ENCODE data around the gene CHRNA1. TPM values are rescaled to one million over a fixed set of nuclear protein-coding genes. Genes with fewer than 3 reads are reported as not detected.

The CHRNA1 gene
- polyA plus RNA-seq, 1 of the 3 experiments (the other 2 are of a cell fraction) = 0.02 TPM

DNA sequence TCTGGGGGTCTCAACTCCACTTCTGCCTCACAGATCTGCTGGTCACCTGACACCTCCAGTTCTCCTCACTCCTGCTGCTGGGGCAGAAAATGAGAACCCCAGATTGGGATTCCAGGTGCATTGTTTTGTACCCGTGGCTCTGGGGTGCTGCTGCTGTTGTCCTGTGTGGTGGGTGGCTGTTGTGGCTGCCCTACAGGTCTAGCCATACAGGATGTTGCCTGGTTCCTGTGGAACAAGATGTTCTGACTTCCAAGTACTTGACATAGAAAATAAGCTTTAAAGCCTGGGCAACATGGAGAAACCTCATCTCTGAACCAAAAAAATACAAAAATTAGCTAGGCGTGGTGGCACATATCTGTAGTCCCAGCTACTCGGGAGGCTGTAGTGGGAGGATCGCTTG lies 38.1 kb downstream of the CHRNA1 start:
- Histone ChIP-seq H3K9me3 (no peaks in the 10 kb centered on the region), H3K36me3 (replicated peaks in 1 of 2; ENCODE audit: control insufficient read depth in 1 of 2, insufficient read depth in 2 of 2, low read length in 1 of 2) (no peaks in the 10 kb centered on the region), H3K27ac (ENCODE audit: low read depth in 2 of 2, low read length in 1 of 2) (no peak overlapping the region), H3K4me3 (ENCODE audit: low read depth in 2 of 2, low read length in 1 of 2) (no peak overlapping the region), H3K4me1 (ENCODE audit: control insufficient read depth in 1 of 2, insufficient read depth in 2 of 2, low read depth in 1 of 2, low read length in 1 of 2) (peaks cover 0 to 8% of the 10 kb centered on the region in 2 experiments; a peak in 1 of 4 replicates), H3F3A (replicated peaks; ENCODE audit: insufficient read depth) (no peaks in the 10 kb centered on the region), H4K20me1 (ENCODE audit: insufficient read depth) (no peaks in the 10 kb centered on the region), H3K79me2 (ENCODE audit: insufficient read depth) (no peaks in the 10 kb centered on the region), H3K27me3 (ENCODE audit: insufficient read depth) (peaks cover 21% of the 10 kb centered on the region; the same call in 1 of the 2 replicates), H3K9ac (no peak overlapping the region), H3K4me2 (no peak overlapping the region), H3K9me2 (no peaks in the 10 kb centered on the region), H2AFZ (ENCODE audit: low read depth) (no peak overlapping the region)
- POLR2A ChIA-PET = no interaction called here
- TF ChIP-seq, protein P1, sequence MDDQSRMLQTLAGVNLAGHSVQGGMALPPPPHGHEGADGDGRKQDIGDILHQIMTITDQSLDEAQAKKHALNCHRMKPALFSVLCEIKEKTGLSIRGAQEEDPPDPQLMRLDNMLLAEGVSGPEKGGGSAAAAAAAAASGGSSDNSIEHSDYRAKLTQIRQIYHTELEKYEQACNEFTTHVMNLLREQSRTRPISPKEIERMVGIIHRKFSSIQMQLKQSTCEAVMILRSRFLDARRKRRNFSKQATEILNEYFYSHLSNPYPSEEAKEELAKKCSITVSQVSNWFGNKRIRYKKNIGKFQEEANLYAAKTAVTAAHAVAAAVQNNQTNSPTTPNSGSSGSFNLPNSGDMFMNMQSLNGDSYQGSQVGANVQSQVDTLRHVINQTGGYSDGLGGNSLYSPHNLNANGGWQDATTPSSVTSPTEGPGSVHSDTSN (IDR thresholded peaks at IDR 0.05) = no peak
- TF ChIP-seq MXI1 (IDR thresholded peaks at IDR 0.05; ENCODE audit: low read depth, low read length) (no peak), POLR2AphosphoS5 (IDR thresholded peaks at IDR 0.05; ENCODE audit: low read depth, low read length) (no peak), FOSL2 (IDR thresholded peaks at IDR 0.05; ENCODE audit: borderline replicate concordance, low read depth) (no peak), TCF12 (IDR thresholded peaks at IDR 0.05) (no peak), ELF1 (IDR thresholded peaks at IDR 0.05) (no peak), TAF1 (IDR thresholded peaks at IDR 0.05; ENCODE audit: borderline replicate concordance, low read depth, low read length) (no peak), NFIC (IDR thresholded peaks at IDR 0.05; ENCODE audit: borderline replicate concordance) (no peak), FOXM1 (IDR thresholded peaks at IDR 0.05; ENCODE audit: low read depth) (no peak)
- TF ChIP-seq, protein P2, sequence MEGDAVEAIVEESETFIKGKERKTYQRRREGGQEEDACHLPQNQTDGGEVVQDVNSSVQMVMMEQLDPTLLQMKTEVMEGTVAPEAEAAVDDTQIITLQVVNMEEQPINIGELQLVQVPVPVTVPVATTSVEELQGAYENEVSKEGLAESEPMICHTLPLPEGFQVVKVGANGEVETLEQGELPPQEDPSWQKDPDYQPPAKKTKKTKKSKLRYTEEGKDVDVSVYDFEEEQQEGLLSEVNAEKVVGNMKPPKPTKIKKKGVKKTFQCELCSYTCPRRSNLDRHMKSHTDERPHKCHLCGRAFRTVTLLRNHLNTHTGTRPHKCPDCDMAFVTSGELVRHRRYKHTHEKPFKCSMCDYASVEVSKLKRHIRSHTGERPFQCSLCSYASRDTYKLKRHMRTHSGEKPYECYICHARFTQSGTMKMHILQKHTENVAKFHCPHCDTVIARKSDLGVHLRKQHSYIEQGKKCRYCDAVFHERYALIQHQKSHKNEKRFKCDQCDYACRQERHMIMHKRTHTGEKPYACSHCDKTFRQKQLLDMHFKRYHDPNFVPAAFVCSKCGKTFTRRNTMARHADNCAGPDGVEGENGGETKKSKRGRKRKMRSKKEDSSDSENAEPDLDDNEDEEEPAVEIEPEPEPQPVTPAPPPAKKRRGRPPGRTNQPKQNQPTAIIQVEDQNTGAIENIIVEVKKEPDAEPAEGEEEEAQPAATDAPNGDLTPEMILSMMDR (IDR thresholded peaks at IDR 0.05) = no peak
- TF ChIP-seq, protein P3, sequence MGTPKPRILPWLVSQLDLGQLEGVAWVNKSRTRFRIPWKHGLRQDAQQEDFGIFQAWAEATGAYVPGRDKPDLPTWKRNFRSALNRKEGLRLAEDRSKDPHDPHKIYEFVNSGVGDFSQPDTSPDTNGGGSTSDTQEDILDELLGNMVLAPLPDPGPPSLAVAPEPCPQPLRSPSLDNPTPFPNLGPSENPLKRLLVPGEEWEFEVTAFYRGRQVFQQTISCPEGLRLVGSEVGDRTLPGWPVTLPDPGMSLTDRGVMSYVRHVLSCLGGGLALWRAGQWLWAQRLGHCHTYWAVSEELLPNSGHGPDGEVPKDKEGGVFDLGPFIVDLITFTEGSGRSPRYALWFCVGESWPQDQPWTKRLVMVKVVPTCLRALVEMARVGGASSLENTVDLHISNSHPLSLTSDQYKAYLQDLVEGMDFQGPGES (IDR thresholded peaks at IDR 0.05; ENCODE audit: low read depth, low read length) = no peak
- TF ChIP-seq, protein P4, sequence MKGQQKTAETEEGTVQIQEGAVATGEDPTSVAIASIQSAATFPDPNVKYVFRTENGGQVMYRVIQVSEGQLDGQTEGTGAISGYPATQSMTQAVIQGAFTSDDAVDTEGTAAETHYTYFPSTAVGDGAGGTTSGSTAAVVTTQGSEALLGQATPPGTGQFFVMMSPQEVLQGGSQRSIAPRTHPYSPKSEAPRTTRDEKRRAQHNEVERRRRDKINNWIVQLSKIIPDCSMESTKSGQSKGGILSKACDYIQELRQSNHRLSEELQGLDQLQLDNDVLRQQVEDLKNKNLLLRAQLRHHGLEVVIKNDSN (IDR thresholded peaks at IDR 0.05; ENCODE audit: borderline replicate concordance, low read depth) = no peak
- no peak for DNase-seq
- CTCF ChIA-PET = interaction anchor here (2.2 kb wide), 1 partner anchor 23 kb away, joined by 6 read pairs; no protein-coding TSS in a partner anchor
- WGBS (ENCODE audit: low lambda C conversion rate) = 66% methylated on average over 4 of the region's 4 CpGs

DNA sequence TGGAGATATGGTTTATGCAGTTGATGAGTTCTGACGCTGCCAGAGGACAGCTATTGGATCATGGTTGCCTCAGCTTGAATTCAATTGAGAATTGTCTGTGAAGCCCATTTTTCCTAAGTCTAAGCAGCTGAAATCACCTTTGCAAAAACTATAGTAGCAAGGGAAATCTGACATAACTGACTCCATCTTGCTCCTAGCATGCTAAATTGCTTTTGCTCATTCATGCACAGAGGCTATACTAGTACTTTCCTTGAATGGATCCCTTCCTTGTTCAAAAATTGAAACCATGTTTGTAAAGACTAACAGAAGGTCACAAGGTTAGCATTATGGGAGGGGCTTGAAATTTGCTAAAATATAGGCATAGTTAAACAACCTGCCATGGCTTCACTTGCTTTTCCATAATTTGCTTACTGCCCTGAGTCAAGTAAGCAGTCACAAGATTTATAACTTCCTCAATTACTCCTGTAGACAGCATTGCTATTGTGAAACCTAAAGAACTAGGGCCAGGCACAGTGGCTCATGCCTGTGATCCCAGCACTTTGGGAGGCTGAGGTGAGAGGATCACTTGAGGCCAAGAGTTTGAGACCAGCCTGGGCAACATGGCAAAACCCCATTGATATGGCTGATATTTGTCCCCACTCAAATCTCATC lies 41.2 kb downstream of the CHRNA1 start:
- POLR2A ChIA-PET = no interaction called here
- Histone ChIP-seq H3K4me2 (no peak overlapping the region), H3F3A (replicated peaks; ENCODE audit: insufficient read depth) (no peaks in the 10 kb centered on the region), H3K9me3 (no peaks in the 10 kb centered on the region), H3K4me1 (ENCODE audit: control insufficient read depth in 1 of 2, insufficient read depth in 2 of 2, low read depth in 1 of 2, low read length in 1 of 2) (no peaks in the 10 kb centered on the region), H3K36me3 (replicated peaks in 1 of 2; ENCODE audit: control insufficient read depth in 1 of 2, insufficient read depth in 2 of 2, low read length in 1 of 2) (no peaks in the 10 kb centered on the region), H3K27me3 (ENCODE audit: insufficient read depth) (peaks cover 2% of the 10 kb centered on the region; the same call in 1 of the 2 replicates), H3K4me3 (ENCODE audit: low read depth in 2 of 2, low read length in 1 of 2) (no peak overlapping the region), H4K20me1 (ENCODE audit: insufficient read depth) (no peaks in the 10 kb centered on the region), H3K79me2 (ENCODE audit: insufficient read depth) (no peaks in the 10 kb centered on the region), H3K9ac (no peak overlapping the region), H3K9me2 (no peaks in the 10 kb centered on the region), H3K27ac (ENCODE audit: low read depth in 2 of 2, low read length in 1 of 2) (no peak overlapping the region), H2AFZ (ENCODE audit: low read depth) (no peak overlapping the region)
- WGBS (ENCODE audit: low lambda C conversion rate) = no CpG with 5 or more reads among the region's 1 CpG
- DNase-seq = no peak
- CTCF ChIA-PET = interaction anchor here (0.7 to 1.2 kb wide), 2 partner anchors 9 to 26 kb away, joined by 3 to 8 read pairs; no protein-coding TSS in a partner anchor
- no peak for TF ChIP-seq GABPA (IDR thresholded peaks at IDR 0.05; ENCODE audit: low read depth)
- no peak for TF ChIP-seq EP300 (IDR thresholded peaks at IDR 0.05; ENCODE audit: borderline replicate concordance in 1 of 2, low read depth in 1 of 2, low read length in 1 of 2)
- TF ChIP-seq NFIC (IDR thresholded peaks at IDR 0.05; ENCODE audit: borderline replicate concordance) = no peak
- TF ChIP-seq, protein P4 (IDR thresholded peaks at IDR 0.05; ENCODE audit: borderline replicate concordance, low read depth) = no peak
- TF ChIP-seq ELF1 (IDR thresholded peaks at IDR 0.05) = no peak
- no peak for TF ChIP-seq MEF2A (IDR thresholded peaks at IDR 0.05; ENCODE audit: borderline replicate concordance, low read depth)
- no peak for TF ChIP-seq RXRA (IDR thresholded peaks at IDR 0.05; ENCODE audit: borderline replicate concordance, low read depth)
- no peak for TF ChIP-seq NRF1 (IDR thresholded peaks at IDR 0.05; ENCODE audit: low read depth, low read length)
- no peak for TF ChIP-seq FOSL2 (IDR thresholded peaks at IDR 0.05; ENCODE audit: borderline replicate concordance, low read depth)
- TF ChIP-seq SIN3A (IDR thresholded peaks at IDR 0.05; ENCODE audit: borderline replicate concordance, low read depth, low read length) = no peak
